Smooth muscle cell of bladder (primary cell): Measurements from ENCODE around the gene XRN1. TPM values are rescaled to one million over a fixed set of nuclear protein-coding genes. Genes with fewer than 3 reads are reported as not detected.

Experiments used
- total RNA-seq: library from RNA; depleted of rRNA; stranded (reverse); fragments of >200 nt; gene quantifications from 2 replicates; pipeline ENCODE4 v1.2.3, GENCODE V29; 2014

Gene XRN1
- 35.1 and 47.5 TPM in 2 replicates for total RNA-seq

DNA sequence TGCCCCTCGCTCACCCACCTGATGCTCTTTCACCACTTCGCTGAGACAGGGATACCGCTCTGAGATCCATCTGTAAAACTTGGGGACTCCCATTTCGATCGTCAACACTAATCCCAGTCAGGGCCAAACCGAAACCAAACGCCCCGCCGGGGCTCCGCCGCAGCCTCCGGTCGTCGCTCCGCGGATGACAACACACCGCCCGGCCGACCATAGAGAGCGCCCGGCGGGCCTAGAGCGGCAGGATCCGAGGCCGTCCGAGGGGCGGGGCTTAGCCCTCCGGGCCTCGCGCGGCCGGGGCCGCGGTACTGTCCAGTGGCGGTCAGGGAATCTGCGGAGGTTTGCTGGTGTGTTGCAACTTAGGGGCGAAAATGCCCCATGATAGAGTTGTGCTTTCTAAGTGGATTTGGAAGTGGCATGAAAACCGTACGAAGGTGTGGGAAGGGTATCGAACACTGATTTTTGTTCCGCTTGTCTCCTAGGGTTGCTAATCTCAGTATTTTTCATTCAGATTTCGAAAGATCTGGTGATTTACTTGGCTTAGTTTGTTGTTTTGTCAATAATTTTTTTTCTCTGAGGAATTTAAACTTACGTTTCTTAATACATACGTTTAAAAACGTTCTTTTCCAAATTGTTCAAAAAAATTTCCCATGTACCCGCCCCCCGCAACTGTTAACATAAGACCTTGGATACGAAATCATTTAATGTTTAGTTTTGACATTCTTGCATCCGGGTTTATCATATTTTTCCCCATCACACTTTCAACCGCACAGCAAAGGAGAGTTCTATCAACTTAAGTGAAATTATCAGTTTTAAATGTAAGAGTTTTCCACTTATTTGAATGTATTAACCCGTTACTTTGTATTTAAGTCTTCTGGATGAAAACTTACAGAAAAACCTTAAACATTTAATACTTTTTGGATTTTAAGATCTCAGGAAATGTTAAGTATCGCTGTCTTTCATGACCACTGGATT lies at the start of gene XRN1:
Gene XRN1, minus strand, starts transcription at position 186 of the 972 bp plus-strand sequence. Its CDS starts 93 bp downstream, at position 93.

Other genes with a start within 250 kb of the XRN1 start
- gene GK5, start 222.5 kb downstream of the XRN1 start, total RNA-seq: 10.0 and 15.3 TPM in 2 replicates
- gene ATR, start 130.7 kb upstream of the XRN1 start, total RNA-seq: 16.8 and 22.8 TPM in 2 replicates
- 0.14 and 0.37 TPM in 2 replicates for gene PLS1, start 148.4 kb upstream of the XRN1 start, total RNA-seq